Stimulated activated CD4-positive, alpha-beta T cell treated with anti-CD3 and anti-CD28 coated beads, Interleukin-1b, Interleukin-23, amount 100 ng/mL, for 24 hours (primary cell): ENCODE data around the gene KIRREL3.

ENCODE experiments used
- DNase-seq, 4 experiments: peaks; one replicate each; pipeline ENCODE4 v3.0.0-alpha.2; 2020; ENCODE audit warnings: low read depth in 4 of 4, low spot score in 1 of 4

The KIRREL3 gene

DNA sequence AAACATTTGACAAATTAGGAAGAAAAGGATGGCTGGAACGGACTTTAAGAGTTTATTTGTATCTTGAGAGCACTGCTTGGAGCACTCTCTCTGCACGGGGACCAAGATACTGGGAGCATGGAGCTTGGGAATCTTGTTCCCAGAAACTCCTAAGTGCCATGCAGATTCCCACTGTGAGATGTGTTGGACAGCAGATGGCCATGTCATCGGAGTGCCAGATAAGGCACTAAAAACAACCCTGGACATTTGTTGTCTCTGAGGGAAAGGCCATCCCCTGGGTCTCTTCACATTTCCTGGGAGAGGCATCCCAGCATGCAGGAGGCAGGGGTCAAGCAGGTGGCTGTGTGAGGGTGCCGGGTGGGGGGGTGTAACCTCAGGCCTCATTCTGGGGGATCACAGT, 2.9 kb downstream of the KIRREL3 start:
- no peak for DNase-seq

DNA sequence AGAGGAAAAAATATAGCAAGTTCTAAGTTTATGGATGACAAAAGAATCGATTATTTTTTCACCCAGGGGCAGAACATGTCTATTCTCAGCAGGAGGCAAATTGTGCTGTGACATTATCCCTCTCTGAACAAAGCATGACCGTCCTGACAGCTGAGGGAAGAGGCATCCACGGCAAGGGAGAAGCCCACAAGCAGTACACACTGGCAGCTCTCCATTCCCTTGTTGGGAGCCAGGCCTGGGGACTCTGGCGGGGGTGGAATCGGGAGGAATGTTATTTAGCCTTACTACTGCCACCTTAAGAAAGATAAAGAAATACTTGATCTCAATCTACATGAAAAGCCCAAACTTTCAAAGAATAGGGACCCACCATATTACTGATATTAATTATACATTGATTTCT, 3.4 kb downstream of the KIRREL3 start:
- DNase-seq, result no peak

DNA sequence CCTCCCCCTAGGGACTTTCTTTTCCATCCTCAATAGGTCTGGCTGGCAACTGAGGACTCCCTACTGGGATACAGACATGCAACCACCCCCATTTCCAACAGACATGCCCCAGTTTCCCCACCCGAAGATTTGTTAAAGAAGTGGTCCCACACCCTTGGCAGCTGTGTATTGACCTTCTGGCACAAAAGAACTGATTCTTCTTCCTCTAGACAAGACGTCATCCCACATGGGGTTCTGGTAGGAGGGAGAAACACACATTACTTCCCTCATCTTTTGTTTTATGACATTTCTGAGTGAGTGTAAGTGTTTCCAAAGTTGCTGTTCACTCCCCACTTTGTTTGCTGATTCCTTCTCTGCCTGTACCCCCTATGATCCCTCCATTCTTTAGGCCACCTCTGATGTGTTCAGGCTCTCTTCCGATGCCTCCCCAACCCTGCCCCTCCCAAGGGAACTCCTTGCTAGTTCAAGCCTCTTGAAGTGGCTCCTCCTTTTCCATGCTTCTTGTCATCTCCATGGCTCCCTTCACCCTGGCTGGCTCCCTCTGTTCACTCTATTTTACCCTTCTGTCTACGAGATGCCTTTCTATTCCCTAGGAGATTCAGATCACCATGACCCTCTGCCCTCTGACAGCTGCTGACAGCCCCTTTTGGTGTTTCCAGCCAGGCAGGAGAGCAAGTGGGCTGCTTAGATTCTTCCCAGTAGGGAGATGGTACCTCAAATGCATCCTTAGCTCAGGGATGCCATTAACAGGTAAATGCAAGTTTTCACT, 4.3 kb downstream of the KIRREL3 start:
- no peak for DNase-seq

DNA sequence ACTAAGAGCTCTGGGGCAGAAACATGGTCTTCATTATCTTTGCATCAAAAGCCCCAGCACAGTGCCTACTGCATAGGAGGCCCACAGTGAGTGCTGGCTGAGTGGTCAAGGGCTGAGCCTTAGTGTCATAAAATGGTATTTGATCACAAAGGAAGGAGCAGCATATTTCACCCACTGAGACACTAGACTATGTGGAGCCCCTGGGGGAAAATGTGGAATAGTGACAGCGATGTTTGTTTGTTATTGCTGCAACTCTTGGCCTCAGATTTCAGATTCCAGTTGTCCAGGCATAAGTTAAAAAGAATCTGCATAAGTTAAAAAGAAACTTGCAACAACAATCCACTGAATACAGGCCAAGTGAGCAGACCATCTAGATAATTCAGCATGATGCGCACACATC, 7.0 kb downstream of the KIRREL3 start:
- DNase-seq, result no peak

DNA sequence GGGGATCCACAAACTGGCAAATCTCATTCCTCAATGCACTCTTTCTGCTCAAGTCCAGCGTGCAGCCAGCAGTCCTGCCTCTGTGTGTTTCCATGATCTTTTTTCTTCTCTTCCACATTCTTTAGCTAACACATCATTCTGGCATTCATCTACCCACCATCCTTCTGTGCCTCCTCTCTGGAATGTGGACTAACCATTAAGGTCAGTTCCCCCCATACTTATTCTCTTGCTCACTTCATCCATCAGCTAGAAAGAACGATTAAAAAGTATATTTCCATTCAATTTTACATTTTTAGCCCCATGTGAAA, 7.8 kb downstream of the KIRREL3 start:
- no peak for DNase-seq

DNA sequence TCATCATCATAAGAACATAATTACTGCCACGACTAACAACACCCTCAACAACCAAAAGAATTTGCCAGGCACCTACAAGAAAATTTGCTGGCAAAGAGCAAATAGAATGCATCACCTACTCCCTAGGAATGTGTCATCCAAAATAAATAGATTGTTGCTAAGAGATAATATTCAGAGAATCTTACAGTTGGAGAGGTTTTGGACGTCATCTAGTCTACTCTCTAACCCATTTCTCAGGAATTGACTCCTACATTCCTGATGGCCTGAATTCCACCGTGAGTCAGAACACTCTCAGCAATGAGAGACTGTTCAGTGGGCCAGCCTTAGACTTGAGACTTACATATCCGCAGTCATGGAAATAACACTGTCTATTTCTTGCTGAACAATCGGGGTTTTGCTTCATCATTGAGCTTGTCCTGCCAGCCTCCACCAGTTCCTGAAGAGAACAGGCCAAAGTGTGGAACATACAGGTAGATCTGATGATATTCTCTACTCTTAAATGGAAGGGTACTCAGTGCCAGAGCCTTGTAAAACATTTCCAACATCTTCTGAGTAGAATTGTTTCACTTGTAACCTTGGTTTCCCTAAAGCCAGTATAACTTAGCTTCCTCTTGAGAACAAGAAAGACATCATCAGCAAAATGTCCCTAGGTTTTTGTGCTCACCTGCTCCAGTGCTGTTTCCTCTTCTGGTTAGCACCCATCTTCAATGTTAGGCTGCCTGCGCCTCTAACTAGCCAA, 8.3 kb downstream of the KIRREL3 start:
- DNase-seq, result no peak

DNA sequence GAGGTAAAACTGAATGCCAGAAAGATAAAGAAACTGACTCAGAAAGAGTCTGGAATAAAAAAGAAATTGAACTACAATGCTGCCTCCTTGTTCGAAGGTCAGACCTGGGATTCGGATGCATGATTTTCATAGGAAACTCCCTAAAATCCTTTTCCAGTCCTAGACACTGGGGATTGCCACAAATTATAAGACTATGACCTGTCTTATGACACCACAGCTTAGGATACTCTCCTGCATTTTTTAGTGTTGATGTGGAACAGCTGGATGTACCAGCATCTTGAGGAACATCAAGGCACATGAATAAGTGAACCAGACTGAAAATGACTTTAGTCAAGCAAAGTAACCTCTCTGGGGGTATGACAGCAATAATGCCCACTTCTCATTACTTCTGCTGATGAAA, 9.0 kb downstream of the KIRREL3 start:
- no peak for DNase-seq

DNA sequence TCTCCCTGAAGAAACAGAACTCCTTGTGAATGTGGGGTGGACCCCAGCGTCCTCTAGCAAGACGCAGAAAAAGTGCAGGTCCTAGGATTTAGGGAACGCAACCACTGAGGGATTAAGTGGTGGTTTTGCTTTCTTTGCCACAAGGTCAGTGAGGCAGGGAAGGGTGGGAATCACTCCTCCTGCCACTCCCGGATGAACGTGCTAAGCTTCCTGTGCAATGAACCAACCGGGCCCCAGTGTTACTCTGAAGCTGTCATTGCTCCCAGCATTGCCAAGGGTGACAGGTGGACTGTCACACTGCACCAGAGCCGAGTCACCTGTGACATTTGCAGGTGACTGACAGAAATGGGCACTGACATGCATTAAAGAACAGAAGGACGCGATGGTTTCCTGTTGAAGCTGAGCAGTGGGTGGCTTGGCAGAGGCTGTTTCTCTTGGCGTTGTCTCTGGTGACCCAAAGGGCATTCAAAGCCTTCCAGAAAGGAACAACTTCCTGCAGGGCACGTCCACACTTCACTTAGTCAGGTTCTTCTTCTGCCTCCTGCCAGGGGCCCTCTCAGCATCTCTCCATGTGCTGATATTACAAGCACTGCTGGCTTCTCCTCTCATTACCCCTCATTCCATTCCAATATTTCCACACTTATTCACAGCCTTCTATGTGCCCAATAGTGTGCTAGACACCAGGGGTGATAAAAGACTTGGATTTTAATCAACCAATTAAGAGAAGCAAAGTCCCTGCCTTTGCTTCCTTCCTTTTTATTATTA, 9.7 kb downstream of the KIRREL3 start:
- no peak for DNase-seq

DNA sequence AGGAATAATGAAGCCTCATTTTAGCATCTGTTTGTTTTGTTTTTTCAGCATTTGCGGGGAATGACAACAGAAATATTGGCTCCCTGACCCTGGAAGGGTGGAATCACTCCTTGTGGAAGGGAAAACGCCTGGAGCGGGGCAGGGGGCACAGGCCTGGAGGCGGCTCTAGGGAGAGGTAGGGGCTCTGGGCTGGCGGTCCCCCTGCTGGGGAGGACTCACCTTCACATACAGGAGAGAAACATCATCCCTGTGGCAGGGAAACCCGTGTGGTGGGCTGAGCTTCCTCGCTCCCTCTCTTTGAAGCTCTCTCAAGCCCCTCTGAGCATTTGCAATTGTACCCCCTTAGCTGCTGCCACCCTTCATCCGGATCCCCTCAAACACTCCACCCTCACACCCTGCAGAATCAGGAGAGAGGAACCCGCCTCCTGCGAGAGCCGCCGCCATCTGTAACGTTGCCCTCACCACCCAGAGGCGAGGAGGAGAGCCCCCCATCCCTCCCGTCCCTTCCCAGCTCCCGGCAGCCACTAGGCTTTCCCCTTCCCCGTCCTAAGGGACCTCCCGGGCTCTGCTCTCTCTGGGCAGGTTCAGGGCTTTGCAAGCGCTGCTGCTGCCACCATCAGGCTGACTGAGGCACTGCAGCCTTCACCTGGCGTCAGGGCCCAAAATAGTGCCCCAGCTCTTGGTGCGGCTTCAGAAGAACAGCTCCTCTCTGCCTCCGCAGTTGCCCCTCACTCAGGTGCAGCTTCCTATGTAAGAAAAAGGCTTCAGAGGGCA, 10.4 kb downstream of the KIRREL3 start:
- peak; percentile 14 to 19 (median 18) for DNase-seq

DNA sequence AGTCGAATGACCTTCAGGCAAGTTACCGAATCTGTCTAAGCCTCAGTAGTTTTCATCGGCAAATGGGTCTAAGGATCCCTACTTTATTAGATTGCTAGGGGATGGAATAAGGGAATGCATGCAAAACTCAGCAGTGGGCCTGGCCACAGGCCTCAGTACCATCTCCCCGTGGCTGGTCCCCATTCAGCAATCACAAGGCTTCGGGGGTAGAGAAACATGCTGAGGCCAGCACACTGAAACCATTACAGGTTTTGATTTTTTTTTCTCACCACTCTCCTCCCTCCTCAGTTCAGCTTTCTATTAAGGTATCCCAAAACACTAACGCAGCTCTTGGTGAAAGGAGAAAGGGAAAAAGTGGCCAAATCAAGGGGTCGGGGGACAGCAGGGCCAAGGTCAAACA, 11.9 kb downstream of the KIRREL3 start:
- DNase-seq, result no peak

DNA sequence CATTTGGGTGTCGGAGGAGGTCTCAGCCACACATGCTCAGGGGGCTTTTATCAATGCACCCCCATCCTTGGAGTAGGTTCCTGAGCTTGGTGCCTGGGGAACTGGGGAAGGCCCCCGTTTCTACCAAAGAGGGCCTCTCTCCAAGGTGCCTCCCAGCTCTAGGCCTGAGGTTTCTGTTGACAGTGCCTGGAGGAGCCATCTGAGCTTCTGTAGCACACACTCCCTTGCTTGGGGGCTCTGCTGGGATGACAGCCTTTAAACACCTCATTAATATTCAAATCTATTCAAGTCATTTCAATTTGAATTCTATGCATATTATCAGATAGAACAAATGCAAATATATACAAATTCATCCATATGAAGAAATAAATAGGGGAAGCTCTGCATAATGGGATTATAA, 18.9 kb downstream of the KIRREL3 start:
- DNase-seq, result no peak

DNA sequence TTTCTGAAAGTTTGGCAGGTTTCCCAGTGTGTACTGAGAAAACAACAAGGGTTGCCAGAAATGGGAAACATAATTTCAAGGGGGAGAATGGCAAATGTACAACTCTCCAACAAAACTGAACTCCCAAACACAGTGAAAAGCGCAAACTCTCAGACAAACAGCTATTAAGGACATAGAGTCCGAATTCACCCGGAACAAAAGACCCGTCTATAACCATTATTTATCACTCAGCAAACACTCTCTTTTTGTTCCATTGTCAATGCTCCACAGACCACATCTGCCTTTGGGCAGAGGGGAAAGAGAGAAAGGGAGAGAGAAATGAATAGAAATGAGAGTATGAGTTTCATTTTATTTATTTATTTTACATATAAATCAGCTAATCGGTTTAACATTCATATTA, 21.7 kb downstream of the KIRREL3 start:
- no peak for DNase-seq

DNA sequence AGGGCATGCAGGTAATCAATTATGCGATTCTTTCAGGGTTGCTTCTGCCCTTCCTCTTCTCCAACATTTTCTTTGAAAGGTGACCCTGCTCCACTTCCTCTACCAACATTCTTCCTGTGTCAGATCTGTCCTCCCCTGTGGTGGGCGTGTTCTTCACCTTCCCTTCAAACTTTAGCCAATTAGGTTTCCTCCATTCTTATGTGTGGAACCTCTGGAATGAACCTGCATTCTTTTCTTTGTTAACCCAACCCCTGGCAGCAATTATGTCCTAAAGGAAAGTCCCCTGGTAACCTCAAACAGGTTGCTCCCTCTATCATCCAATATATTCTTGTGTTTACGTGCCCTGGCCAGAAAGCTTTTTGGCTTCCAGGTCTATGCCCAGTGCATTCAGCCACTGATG, 22.4 kb downstream of the KIRREL3 start:
- no peak for DNase-seq

DNA sequence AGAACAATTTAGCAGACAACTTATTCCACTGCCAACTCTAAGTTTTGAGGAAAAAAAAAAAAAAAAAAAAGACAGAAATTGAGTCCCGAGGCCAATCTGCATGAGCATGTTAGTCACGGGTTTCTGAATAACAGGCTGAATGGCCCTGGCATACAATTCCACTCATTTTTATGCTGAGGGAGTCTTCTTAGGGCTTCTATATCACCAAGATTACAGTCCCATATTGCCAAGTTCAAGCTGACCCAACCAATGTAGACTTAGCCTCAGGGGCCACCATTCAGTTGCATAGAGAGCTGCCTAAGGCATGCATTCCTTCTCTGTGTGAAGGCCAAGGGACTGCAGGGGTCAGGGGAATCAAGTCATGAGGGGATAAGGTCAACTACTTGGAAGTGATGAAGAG, 27.5 kb downstream of the KIRREL3 start:
- no peak for DNase-seq

DNA sequence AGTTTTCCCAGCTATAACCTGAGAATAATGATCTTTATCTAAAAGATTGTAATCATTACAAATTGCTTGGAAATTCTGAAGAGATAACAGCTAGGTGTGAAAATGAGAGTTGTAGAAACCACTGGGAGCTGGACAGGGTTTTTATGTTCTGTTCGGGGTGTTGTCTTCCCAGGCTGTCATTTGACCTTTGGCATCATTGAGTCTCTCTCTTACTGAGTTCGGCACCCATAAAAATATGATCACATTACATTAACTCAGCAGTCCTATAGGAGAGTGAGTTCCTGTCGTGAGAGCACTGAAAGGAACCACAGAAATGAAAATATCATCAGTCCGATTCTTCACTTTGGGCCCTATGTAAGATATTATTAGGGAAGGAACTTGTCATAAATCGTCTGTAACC, 29.3 kb downstream of the KIRREL3 start:
- no peak for DNase-seq

DNA sequence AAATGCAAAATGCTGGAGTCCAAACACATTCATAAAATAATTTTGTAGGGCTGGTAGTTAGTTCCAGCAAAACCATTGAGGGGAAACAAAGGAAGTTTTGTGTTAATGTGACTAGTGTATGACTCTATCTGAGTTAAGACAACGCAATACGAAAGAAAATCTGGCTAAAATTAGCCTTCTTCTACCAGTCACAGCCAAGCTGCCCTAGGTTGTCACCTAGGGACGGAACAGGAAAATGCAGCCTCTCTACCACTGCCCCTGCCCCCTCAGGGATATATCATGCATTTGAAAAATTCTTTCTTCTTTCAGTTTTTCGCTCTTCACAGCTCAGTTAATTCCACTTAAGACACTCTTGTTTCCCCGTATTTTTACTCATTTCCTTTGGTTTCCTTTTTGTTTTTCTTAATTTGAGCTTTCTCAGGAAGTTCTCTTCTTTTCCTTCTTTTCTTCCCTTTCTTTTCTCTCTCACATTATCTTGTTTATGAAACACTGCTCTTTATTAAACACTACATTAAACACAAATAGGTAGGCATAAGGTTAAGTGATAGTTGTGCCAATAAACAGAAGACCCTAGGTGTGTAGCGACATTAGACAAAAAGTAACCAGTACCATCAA, 30.6 kb downstream of the KIRREL3 start:
- no peak for DNase-seq

DNA sequence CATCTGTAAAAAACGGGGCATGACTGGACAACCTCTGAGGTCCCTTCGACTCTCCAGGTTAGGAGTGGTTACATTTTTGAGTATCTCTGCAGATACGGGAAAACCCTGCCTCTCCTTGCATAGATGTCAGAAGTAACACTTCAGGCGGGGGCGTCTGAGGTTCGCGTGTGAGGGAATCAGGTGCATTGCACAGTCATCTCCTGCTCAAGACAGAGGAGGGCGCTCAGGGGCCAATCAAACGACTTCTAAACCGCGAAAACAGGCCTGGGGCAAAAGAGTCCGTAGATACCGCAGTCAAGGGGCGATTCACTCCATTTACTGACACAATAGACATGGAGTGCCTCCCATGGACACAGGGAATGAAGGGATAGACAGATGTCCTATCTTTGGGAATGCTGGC, 31.7 kb downstream of the KIRREL3 start:
- DNase-seq, result no peak

DNA sequence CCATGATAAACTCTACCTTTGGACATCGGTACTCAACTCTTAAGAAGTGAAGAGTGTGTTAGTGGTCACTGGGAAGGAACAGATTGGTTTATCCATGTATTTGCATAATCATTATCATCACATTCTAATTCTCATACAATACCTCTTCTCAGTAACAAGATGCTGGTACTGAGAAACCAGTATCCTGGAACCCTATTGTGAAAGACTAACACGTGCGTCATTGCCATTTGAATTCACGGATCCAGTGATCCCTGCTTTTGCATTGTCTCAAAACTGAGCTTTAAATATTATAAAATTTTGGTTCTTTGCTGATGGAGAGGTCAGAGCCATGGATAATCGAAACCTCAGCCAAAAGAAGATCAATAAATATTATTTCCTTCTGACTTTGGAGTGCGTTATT, 35.2 kb downstream of the KIRREL3 start:
- DNase-seq, result no peak

DNA sequence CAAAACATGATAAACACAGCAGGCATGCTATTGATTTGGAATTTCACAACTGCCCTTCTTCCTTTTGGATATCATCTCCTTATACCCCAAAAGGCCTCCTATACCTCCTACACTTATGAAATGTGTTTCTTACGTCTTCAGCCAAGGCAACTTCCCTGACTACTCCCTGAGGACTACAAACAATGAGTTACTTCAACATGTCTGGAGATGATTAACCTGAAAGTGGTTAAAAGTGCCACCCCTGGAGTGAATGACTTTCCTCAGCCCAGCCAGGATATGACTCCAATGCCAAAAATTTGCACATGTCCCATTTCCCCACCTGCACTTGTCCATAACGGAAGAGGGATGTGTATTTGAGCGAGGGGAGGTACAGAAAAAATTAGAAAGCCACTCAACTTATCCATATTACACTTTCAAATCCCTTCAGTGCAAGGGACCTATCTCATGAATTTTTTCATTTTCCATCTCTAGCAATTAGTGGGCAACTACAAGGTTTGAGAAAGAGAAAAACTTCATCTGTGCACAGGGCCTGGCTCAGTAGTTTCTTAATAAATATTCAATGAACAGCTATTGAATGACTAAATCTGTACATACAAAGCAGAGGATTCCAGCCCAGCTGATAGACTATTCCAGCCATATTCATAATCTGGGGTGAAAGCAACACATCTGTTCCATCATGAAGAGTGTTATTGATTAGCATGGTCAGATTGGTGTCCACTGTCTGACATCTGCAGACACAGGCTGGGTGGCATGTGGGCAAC, 36.8 kb downstream of the KIRREL3 start:
- no peak for DNase-seq

DNA sequence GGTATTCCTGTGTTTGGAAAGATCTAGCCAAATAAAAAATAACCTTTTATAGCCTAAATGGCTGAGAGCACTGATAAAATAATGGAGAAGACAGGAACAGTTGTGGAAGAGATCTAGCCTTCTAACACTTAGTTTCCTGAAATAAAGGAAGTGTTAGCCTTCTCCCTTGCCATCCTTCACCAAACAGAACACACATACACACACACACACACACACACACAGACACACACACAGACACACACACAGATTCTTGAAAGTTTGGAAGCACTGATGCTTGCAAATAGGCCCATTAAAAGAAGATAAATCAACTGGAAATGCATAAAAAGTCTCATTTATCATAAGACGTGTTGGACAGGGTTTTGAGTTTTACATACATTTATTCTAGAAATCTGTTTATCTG, 37.5 kb downstream of the KIRREL3 start:
- DNase-seq, result no peak
